HepG2 (cell line): ENCODE results near the gene GSPT1. TPM values are rescaled to one million over a fixed set of nuclear protein-coding genes. Genes with fewer than 3 reads are reported as not detected.

ENCODE experiments used
- ARHGAP35 ChIP-seq: sonication (generic); formaldehyde crosslinking; IDR thresholded peaks from 2 replicates; pipeline ENCODE4 v1.9.0; 2022; ENCODE audit warnings: mild to moderate bottlenecking, inconsistent platforms, moderate library complexity, missing genetic modification reagents, borderline replicate concordance
- CBX5 ChIP-seq: sonication (generic); formaldehyde crosslinking; IDR thresholded peaks from 2 replicates; pipeline ENCODE4 v1.4.0; 2020; ENCODE audit warnings: missing genetic modification reagents, borderline replicate concordance
- FOXP4 ChIP-seq: sonication (generic); formaldehyde crosslinking; IDR thresholded peaks from 2 replicates; pipeline ENCODE4 v1.4.0; 2020; ENCODE audit warnings: missing genetic modification reagents
- HMG20B ChIP-seq: conservative IDR thresholded peaks from 2 replicates; pipeline ENCODE4 v1.6.1; 2016; ENCODE audit warnings: missing genetic modification reagents, missing compliant biosample characterization
- JUN ChIP-seq: sonication (generic); formaldehyde crosslinking; IDR thresholded peaks from 2 replicates; pipeline ENCODE4 v1.4.0; 2020; ENCODE audit warnings: mild to moderate bottlenecking, missing genetic modification reagents
- KLF11 ChIP-seq: IDR thresholded peaks from 2 replicates; pipeline ENCODE4 v1.6.1; 2016; ENCODE audit warnings: missing compliant biosample characterization
- MEIS1 ChIP-seq: sonication (generic); formaldehyde crosslinking; IDR thresholded peaks from 2 replicates; pipeline ENCODE4 v1.9.0; 2021; ENCODE audit warnings: mild to moderate bottlenecking, missing genetic modification reagents, moderate library complexity, borderline replicate concordance
- RARA ChIP-seq: IDR thresholded peaks from 2 replicates; pipeline ENCODE4 v1.6.1; 2016; ENCODE audit warnings: missing genetic modification reagents, missing compliant biosample characterization
- RBFOX2 ChIP-seq: fragments of 200-400 bp; formaldehyde crosslinking; IDR thresholded peaks from 2 replicates; pipeline ENCODE4 v1.6.1; 2017; ENCODE audit warnings: low read depth, mild to moderate bottlenecking, low read length
- RCOR2 ChIP-seq: IDR thresholded peaks from 2 replicates; pipeline ENCODE4 v1.6.1; 2016; ENCODE audit warnings: missing biosample characterization, missing genetic modification reagents
- RORA ChIP-seq: sonication (generic); formaldehyde crosslinking; IDR thresholded peaks from 2 replicates; pipeline ENCODE4 v1.5.0; 2020; ENCODE audit warnings: mild to moderate bottlenecking, missing genetic modification reagents, moderate library complexity
- RXRB ChIP-seq: IDR thresholded peaks from 2 replicates; pipeline ENCODE4 v1.6.1; 2016; ENCODE audit warnings: borderline replicate concordance, missing genetic modification reagents, missing compliant biosample characterization
- SALL2 ChIP-seq: sonication (generic); formaldehyde crosslinking; IDR thresholded peaks from 2 replicates; pipeline ENCODE4 v1.8.1; 2023; ENCODE audit warnings: mild to moderate bottlenecking, missing genetic modification reagents, inconsistent platforms
- SOX13 ChIP-seq, 3 experiments: fragments of 450-650 bp in 1 of 3; sonication (generic) in 1 of 3; formaldehyde crosslinking in 1 of 3; IDR thresholded peaks in 2 of 3; conservative IDR thresholded peaks in 1 of 3; 2 replicates each; pipeline versions ENCODE4 v1.5.0 to v1.6.1; 2016 to 2020; ENCODE audit warnings: antibody characterized with exemption in 1 of 3, mild to moderate bottlenecking in 1 of 3, missing compliant biosample characterization in 1 of 3, missing genetic modification reagents in 1 of 3, moderate library complexity in 1 of 3
- SPEN ChIP-seq: sonication (generic); formaldehyde crosslinking; IDR thresholded peaks from 2 replicates; pipeline ENCODE4 v1.5.1; 2020; ENCODE audit warnings: low read depth, mild to moderate bottlenecking, missing genetic modification reagents
- ZMAT3 ChIP-seq: sonication (generic); formaldehyde crosslinking; conservative IDR thresholded peaks from 2 replicates; pipeline ENCODE4 v1.7.0; 2021; ENCODE audit warnings: missing genetic modification reagents
- ZMAT5 ChIP-seq: sonication (generic); formaldehyde crosslinking; IDR thresholded peaks from 2 replicates; pipeline ENCODE4 v1.5.0; 2020; ENCODE audit warnings: mild to moderate bottlenecking, low read depth, missing genetic modification reagents, borderline replicate concordance
- ZNF225 ChIP-seq: sonication (generic); formaldehyde crosslinking; IDR thresholded peaks from 2 replicates; pipeline ENCODE4 v1.4.0; 2020; ENCODE audit warnings: mild to moderate bottlenecking, missing genetic modification reagents
- ZNF572 ChIP-seq: sonication (generic); formaldehyde crosslinking; IDR thresholded peaks from 2 replicates; pipeline ENCODE4 v1.5.1; 2020; ENCODE audit warnings: mild to moderate bottlenecking, missing genetic modification reagents
- ZNF678 ChIP-seq: sonication (generic); formaldehyde crosslinking; IDR thresholded peaks from 2 replicates; pipeline ENCODE4 v1.4.0; 2020; ENCODE audit warnings: mild to moderate bottlenecking, missing genetic modification reagents
- ZNF839 ChIP-seq: sonication (generic); formaldehyde crosslinking; IDR thresholded peaks from 2 replicates; pipeline ENCODE4 v1.4.0; 2020; ENCODE audit warnings: missing genetic modification reagents, mild to moderate bottlenecking, borderline replicate concordance
- ZSCAN22 ChIP-seq: sonication (generic); formaldehyde crosslinking; IDR thresholded peaks from 2 replicates; pipeline ENCODE4 v1.4.0; 2020; ENCODE audit warnings: mild to moderate bottlenecking, missing genetic modification reagents
- ZSCAN9 ChIP-seq: IDR thresholded peaks from 2 replicates; pipeline ENCODE4 v1.6.1; 2016; ENCODE audit warnings: borderline replicate concordance
- polyA plus RNA-seq, 8 experiments: library from polyadenylated mRNA; depleted of rRNA in 3 of 8; stranded (reverse) in 7 of 8; unstranded in 1 of 8; fragments of >200 nt; fragmentation: Illumina TruSeq in 4 of 8; extraction: Trizol in 4 of 8; gene quantifications; 2 replicates each; pipeline versions ENCODE4 v1.2.1 to v1.2.3, GENCODE V29; 2011 to 2016; ENCODE audit warnings: low read depth in 4 of 8, missing spikeins in 1 of 8, mixed read lengths in 1 of 8; ENCODE audit not compliant: insufficient read depth in 1 of 8
- total RNA-seq, 5 experiments: library from RNA; depleted of rRNA; stranded (reverse); fragments of >200 nt; fragmentation: Illumina TruSeq; extraction: Trizol; gene quantifications; 2 replicates each; pipeline ENCODE4 v1.2.3, GENCODE V29; 2016; ENCODE audit warnings: low read depth in 1 of 5
- TF ChIP-seq, protein P1 (sequence below): sonication (generic); formaldehyde crosslinking; conservative IDR thresholded peaks from 2 replicates; pipeline ENCODE4 v1.8.0; 2022; ENCODE audit warnings: low read depth, missing genetic modification reagents
- TF ChIP-seq, protein P2 (sequence below): sonication (generic); formaldehyde crosslinking; conservative IDR thresholded peaks from 2 replicates; pipeline ENCODE4 v1.4.0; 2020; ENCODE audit warnings: missing genetic modification reagents

Gene GSPT1
- total and polyA plus RNA-seq, 2 of the 13 experiments (the other 11 are each of a cell fraction or from before 2014, with no cell fraction given) = 120 to 316 TPM

DNA sequence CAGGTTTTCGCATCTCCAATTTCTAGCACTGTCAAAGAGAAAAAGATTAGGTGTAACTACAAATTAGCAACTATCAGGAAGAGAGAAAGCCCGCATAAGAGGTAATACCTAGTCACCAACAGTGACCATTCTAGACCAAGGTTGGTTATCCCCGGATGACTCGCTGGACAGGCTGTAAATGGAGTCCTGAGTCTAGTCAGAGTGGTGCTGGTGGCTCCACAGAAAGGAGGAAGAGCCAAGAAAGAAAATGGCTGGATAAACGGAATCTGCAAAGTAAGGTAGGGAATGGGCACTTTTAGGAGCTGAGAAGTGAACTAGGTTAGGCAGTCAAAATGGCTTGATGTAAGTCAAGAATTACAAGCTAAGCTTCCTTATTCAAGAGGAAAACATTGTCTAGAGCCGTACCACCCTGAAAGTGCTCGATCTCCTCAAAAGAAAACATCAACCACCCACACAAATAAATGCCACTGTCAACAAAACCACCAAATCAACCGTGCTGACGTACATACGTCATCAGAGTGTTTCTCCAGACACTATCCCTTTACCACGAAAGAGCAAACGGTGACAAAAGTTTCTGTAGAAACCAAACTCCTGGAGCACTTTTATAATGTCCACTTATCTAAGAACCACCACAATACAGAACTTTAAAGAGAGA, 2.2 kb downstream of the GSPT1 start (continued):
- TF ChIP-seq RARA (CRISPR knock-in tag) = 0 out of 2 replicates have a peak, but pooled peaks have one; percentile 3
- no peak for TF ChIP-seq SOX13 (IDR thresholded peaks at IDR 0.05)
- TF ChIP-seq SOX13 (CRISPR knock-in tag; conservative IDR thresholded peaks at IDR 0.05 in 1 of 2, IDR thresholded peaks at IDR 0.05 in 1 of 2) = no peak
- 0 out of 2 replicates have a peak, but pooled peaks have one; percentile 30 for TF ChIP-seq ZNF678 (CRISPR knock-in tag)
- TF ChIP-seq, protein P1, sequence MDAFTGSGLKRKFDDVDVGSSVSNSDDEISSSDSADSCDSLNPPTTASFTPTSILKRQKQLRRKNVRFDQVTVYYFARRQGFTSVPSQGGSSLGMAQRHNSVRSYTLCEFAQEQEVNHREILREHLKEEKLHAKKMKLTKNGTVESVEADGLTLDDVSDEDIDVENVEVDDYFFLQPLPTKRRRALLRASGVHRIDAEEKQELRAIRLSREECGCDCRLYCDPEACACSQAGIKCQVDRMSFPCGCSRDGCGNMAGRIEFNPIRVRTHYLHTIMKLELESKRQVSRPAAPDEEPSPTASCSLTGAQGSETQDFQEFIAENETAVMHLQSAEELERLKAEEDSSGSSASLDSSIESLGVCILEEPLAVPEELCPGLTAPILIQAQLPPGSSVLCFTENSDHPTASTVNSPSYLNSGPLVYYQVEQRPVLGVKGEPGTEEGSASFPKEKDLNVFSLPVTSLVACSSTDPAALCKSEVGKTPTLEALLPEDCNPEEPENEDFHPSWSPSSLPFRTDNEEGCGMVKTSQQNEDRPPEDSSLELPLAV (CRISPR knock-in tag) = no peak
- no peak for TF ChIP-seq HMG20B (CRISPR knock-in tag)
- no peak for TF ChIP-seq JUN (CRISPR knock-in tag)
- TF ChIP-seq ZNF572 = no peak
- TF ChIP-seq ZMAT5 (CRISPR knock-in tag) = no peak
- TF ChIP-seq SPEN (CRISPR knock-in tag) = no peak
- 0 out of 2 replicates have a peak, but pooled peaks have one; percentile 20 for TF ChIP-seq ZSCAN9 (CRISPR knock-in tag)
- TF ChIP-seq ZNF225 (CRISPR knock-in tag) = no peak
- TF ChIP-seq ZNF839 (CRISPR knock-in tag) = no peak
- TF ChIP-seq ZSCAN22 (CRISPR knock-in tag) = no peak
- no peak for TF ChIP-seq KLF11 (CRISPR knock-in tag)
- TF ChIP-seq RBFOX2 = 0 out of 2 replicates have a peak, but pooled peaks have one; percentile 14
- 0 out of 2 replicates have a peak, but pooled peaks have one; percentile 5 for TF ChIP-seq RXRB
- no peak for TF ChIP-seq RORA
- TF ChIP-seq ARHGAP35 (CRISPR knock-in tag) = no peak
- TF ChIP-seq MEIS1 = no peak
- TF ChIP-seq CBX5 (CRISPR knock-in tag) = no peak
- TF ChIP-seq RCOR2 (CRISPR knock-in tag) = no peak
- no peak for TF ChIP-seq FOXP4
- TF ChIP-seq SALL2 = no peak
- TF ChIP-seq, protein P2, sequence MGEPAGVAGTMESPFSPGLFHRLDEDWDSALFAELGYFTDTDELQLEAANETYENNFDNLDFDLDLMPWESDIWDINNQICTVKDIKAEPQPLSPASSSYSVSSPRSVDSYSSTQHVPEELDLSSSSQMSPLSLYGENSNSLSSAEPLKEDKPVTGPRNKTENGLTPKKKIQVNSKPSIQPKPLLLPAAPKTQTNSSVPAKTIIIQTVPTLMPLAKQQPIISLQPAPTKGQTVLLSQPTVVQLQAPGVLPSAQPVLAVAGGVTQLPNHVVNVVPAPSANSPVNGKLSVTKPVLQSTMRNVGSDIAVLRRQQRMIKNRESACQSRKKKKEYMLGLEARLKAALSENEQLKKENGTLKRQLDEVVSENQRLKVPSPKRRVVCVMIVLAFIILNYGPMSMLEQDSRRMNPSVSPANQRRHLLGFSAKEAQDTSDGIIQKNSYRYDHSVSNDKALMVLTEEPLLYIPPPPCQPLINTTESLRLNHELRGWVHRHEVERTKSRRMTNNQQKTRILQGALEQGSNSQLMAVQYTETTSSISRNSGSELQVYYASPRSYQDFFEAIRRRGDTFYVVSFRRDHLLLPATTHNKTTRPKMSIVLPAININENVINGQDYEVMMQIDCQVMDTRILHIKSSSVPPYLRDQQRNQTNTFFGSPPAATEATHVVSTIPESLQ (CRISPR knock-in tag) = no peak
- no peak for TF ChIP-seq ZMAT3 (CRISPR knock-in tag)
